NCI-H2107 treated with DMSO at 0.1 percent for 48 hours (cell line): Measurements from ENCODE around the gene SPRN.
"Not testable (repeated sequence)": the region's sequence is repeated elsewhere in the genome, so short reads cannot be mapped to it uniquely, and the experiment has no call there.

Experiments
- DNase-seq: peaks from one replicate; lab custom pipeline; 2025; ENCODE audit not compliant: unreplicated experiment; lab: John Stamatoyannopoulos, UW

SPRN gene

GRCh38 chr10:133440633-133441285 is 16.3 kb upstream of the SPRN start:
- DNase-seq, result no peak

- no peak for DNase-seq
Observed at GRCh38 chr10:133439517-133440461, 15.4 kb upstream of the SPRN start.

GRCh38 chr10:133438711-133439273 is 14.4 kb upstream of the SPRN start:
- DNase-seq, result no peak

- DNase-seq, result not testable (repeated sequence)
Observed at GRCh38 chr10:133432789-133433188, 8.4 kb upstream of the SPRN start.

GRCh38 chr10:133431888-133432613 is 7.6 kb upstream of the SPRN start:
- not testable (repeated sequence) for DNase-seq

- not testable (repeated sequence) for DNase-seq
Observed at GRCh38 chr10:133429571-133429970, 5.1 kb upstream of the SPRN start.

- DNase-seq, result not testable (repeated sequence)
Observed at GRCh38 chr10:133424102-133424501, 323 bp downstream of the SPRN start.

- DNase-seq, result no peak
Observed at GRCh38 chr10:133422807-133423771, 1.3 kb downstream of the SPRN start.

GRCh38 chr10:133422223-133422806 is 2.1 kb downstream of the SPRN start:
- no peak for DNase-seq

GRCh38 chr10:133421336-133422222 is 2.8 kb downstream of the SPRN start:
- no peak for DNase-seq

- no peak for DNase-seq
Observed at GRCh38 chr10:133420579-133420978, 3.8 kb downstream of the SPRN start.

- DNase-seq, result no peak
Observed at GRCh38 chr10:133420028-133420427, 4.4 kb downstream of the SPRN start.

- DNase-seq, result no peak
Observed at GRCh38 chr10:133419211-133419950, 5.0 kb downstream of the SPRN start.

- DNase-seq, result no peak
Observed at GRCh38 chr10:133418289-133418993, 6.0 kb downstream of the SPRN start.

GRCh38 chr10:133415752-133416151 is 8.7 kb downstream of the SPRN start:
- DNase-seq, result no peak

- not testable (repeated sequence) for DNase-seq
Observed at GRCh38 chr10:133414401-133414800, 10.0 kb downstream of the SPRN start.

- no peak for DNase-seq
Observed at GRCh38 chr10:133412381-133412711, 12.1 kb downstream of the SPRN start.
